Measurements from ENCODE around the gene POM121.
A peak's percentile ranks its signal among the peaks of the same experiment; 100 is the strongest.
"Not testable (repeated sequence)": the region's sequence is repeated elsewhere in the genome, so short reads cannot be mapped to it uniquely, and the experiment has no call there.

POM121 gene

DNA sequence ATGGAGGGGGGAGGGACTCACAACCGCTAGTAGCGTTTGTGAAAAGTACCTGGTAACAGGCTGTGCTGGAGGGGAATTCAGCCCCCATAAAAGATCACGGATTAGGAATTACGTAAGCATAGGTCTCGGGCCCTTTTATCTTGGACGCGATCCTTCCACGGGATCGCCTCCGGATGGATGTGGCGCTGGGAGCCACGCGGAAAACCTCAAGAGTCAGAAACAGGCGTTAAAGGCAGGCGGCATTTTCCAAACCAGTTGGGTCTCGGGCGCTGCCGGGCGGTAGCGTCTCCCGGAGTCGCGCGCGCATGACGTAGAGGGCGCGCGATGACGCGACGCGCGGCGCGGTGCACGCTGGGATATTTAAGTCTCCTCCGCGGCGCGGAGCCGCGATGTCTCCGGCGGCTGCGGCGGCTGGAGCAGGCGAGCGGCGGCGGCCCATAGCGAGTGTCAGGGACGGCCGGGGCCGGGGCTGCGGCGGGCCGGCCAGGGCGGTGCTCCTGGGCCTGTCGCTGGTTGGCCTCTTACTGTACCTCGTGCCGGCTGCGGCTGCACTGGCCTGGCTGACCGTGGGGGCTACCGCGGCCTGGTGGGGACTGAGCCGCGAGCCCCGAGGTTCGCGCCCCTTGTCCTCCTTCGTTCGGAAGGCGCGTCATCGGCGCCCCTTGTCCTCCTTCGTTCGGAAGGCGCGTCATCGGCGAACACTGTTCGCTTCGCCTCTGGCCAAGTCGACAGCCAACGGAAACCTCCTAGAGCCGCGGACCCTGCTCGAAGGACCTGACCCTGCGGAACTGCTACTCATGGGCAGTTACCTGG lies at the start of gene POM121:
POM121 (plus strand) TSS at position 363 of the 813 bp plus-strand sequence; CDS start at position 390, 27 bp downstream.
- DNase-seq: peak; percentile 75

DNA sequence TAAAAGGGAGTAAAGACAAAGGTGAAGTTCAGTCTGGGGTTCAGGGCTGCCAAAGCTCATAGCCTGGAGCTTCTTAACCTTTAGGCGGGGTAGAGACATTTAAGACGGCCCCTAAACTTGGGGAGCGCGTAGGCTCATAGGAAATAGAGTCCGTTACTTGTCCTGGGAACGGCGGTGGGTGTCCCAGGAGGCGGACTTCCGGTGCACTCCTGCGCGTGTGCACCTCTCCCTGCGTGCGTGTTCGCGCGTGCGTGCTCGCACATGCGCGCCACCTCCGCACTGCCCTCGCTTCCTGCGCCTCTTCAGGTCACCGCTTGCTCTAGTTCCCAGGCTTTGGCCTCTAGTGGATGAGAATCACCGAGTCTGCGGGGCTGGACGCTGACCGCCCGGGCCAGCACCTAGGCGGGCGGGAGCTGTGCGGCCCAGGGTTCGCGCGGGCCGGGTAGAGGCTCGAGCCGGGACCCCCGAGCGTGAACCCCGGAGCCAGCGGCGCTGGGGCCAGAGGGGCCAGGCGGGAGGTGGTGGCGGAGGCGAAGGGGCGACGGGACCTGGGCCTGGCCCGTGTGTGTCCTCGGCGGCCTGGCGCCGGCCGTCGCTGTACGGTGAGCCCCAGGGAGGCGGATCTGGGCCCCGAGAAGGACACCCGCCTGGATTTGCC lies 45.7 kb upstream of the POM121 start:
- DNase-seq: peak; percentile 55

DNA sequence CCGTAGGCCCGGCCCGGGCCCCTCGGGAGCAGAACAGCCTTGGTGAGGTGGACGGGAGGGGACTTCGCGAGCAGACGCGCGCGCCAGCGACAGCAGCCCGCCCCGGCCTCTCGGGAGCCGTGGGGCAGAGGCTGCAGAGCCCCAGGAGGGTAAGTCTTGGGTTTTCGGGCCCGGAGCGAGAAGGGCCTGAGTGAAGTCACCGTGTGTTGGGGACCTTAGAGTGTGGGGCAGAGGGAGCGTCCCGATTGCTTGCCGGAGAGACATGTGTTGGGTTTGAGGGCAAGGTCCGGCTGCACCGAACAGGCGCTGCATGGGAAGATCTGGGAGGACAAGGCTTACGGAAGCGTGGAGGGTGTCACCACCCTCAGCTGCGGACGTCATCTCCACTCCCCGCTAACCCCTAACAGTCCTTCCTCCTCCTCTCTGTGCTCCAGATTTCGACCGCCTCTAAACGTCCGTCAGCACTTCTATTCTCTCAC lies 45.1 kb upstream of the POM121 start:
- peak; percentile 3 for DNase-seq

DNA sequence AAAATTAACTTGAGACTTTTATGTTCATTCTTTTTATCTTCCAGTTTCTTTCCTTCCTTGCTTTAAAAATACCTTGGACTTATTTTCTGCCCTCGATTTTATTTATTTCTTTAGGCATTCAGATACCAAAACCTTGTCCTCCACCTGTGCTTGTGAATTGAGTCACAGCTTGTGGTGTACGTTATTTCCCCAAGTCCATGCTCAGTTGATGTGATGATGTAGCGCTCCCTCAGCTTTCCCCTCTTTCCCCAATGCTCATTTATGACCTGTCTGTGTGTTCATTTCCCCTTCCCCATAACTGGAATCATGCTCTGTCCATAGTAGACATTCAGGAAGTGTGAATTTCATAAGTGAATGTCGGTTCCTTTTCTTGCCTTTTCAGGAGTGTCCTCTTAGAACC lies 33.1 kb upstream of the POM121 start:
- not testable (repeated sequence) for DNase-seq

DNA sequence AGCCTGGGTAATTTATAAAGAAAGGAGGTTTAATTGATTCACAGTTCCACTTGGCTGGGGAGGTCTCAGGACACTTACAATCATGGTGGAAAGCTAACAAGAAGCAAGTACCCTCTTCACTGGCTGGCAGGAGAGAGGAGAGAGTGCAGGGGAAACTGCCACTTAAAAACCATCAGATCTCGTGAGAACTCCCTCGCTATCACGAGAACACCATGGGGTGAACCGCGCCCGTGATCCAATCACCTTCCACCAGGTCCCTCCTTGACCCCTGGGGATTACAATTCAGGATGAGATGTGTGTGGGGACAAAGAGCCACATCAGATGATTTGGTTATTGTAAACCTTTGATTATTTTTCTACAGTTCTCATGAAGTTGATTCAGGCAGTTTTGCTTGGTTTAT lies 20.2 kb upstream of the POM121 start:
- DNase-seq: not testable (repeated sequence)

DNA sequence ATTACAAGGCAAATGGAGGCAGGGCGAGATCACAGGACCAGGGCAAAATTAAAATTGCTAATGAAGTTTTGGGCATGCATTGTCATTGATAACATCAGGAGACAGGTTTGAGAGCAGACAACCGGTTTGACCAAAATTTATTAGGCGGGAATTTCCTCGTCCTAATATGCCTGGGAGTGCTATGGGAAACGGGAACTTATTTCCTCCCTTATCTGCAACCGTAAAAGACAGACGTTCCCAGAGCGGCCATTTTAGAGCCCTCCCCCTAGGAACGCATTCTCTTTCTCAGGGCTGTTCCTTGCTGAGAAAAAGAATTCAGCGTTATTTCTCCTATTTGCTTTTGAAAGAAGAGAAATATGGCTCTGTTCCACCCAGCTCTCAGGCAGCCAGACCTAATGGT lies 16.5 kb upstream of the POM121 start:
- not testable (repeated sequence) for DNase-seq

DNA sequence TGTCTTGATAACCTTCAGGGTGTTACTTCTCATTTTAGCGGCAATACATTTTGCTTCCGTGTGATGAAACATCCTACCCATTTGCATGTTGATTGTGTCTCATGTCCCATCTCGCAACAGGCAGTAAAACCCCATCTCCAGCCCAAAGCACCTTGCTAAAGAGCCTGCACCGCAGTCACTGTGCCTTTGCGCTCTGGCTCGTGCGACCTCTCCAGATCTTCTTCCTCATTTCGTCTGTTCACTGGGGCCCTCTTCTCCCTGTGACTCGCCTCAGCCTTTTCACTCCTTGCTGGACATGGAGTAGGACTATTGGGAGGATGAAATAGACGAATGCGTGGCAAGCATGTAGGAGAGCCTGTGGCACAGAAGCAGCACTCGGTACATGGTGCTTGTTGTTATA lies 13.5 kb upstream of the POM121 start:
- DNase-seq: not testable (repeated sequence)

DNA sequence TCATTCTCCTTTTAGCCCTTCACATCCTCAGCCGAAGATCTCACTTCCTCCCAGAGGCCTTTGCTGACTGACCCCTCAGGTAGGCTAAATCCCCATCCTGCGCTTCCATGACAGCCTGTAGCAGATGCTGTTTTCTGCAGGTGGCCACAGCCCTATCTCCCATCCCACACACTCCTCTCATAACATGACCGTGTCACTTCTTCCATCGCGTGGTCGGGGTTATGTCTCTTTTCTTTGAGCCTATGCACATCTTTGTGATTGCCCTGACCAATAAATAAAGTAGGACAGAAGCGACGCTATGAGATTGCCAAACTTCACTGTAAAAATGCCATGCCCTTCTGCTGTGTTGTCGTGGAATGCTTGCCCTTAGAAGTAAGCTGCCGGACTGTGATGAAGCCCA lies 11.1 kb upstream of the POM121 start:
- DNase-seq: not testable (repeated sequence)

DNA sequence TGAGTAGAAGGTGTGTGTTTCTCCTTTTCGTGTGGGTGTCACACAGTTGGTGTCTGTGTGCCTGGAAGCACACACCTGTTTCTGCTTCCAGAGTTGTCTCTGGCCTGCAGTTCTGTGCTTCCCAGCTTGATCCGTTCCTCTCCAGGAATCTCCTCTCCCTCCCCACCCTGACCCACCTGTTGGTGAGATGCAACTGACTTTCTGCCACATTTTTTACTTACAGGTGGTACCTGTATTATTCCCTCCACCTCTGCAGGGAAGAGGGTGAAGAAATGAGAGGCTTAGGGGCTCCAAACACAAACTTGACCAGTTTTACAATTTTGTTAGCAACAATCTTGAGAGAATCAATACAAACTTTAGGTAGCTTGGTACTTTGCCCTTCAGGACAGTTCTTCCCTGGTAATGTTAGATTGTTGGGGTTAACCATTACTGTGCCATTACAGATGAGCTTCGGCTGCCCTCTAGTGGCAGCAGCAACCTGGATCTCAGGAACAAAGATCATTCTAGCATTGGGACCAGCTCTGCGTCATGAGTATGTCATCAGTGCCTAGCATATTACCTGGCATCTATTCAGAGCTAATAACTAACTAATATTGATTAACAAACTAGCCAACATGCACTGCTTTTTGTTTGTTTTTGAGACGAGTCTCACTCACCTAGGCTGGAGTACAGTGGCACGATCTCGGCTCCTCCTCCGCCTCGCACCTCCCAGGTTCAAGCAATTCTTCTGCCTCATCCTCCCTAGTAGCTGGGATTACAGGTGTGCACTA lies 10.0 kb upstream of the POM121 start:
- peak; percentile 11 for DNase-seq

DNA sequence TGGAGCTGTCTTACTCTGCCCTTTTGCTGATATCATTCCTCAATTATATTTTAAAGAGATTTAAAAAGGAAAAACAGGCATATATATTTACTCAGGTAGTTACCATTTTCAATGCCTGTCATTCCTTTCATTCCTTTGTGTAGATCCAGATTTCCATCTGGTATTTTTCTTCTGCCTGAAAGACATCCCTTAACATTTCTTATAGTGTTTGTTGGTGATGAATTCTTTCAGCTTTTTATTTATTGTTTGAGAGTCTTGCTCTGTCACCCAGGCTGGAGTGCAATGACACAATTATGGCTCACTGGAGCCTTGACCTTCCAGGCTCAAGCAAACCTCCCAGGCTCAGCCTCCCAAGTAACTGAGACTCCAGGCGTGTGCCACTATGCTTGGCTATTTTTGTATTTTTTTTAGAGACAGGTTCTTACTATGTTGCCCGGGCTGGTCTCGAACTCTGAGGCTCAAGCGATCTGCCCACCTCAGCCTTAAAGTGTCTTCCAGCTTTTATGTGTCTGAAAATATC lies 5.6 kb upstream of the POM121 start:
- DNase-seq: no peak

DNA sequence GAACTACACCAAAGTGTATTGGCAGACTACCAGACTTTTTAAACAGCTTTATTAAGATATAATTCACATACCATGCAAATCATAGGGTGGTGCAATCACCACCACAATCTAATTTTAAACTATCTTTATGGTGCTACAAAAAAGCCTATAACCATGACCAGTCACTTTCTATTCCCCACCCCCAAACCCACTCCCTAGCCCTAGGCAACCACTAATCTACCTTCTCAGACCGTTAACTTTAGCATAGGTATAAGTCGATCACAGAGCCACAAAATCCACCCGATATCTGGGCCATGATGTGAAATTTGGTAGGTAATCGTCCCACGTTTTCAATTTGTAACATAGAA lies 536 bp upstream of the POM121 start:
- no peak for DNase-seq

DNA sequence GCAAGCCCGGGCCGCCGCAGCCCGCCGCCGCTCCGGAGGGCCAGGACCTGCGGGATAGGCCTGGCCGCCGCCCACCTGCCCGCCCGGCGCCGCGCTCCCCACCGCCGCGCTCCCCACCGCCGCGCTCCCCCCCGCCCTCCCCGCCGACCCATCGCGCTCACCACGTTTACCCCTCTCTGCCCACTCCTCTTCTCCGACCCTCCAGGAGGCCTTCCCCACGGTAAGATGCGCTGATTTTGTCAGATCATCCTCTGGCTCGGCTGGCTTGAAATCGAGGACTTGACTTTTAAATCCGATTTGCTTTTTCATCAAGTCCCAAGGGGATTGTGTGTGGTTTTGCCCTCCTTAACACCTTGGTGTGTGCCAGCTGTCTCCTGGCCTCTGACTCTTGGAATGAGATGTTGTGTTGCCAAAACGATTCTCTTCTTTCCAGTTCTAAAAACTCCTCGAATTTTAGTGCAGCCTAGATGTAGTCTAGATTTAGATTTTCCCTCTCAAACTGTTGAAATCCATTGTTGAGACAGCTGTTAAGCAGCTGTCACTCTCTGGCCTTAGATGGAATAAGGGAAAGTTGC lies 738 bp downstream of the POM121 start:
- no peak for DNase-seq

DNA sequence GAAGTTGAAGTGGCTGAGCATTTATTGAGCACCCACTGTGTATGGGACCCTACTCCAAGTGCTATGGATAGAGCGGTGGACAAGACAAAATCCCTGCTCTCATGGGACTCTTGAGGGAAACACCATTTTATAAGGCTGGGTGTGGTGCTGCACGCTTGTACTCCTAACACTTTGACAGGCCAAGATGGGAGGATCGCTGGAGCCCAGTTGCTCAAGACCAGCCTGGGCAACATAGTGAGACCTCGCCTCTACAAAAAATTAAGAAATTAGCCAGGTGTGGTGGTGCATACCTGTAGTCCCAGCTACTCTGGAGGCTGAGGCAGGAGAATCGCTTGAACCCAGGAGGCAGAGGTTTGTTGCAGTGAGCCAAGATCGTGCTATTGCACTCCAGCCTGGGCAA lies 2.9 kb downstream of the POM121 start:
- not testable (repeated sequence) for DNase-seq

DNA sequence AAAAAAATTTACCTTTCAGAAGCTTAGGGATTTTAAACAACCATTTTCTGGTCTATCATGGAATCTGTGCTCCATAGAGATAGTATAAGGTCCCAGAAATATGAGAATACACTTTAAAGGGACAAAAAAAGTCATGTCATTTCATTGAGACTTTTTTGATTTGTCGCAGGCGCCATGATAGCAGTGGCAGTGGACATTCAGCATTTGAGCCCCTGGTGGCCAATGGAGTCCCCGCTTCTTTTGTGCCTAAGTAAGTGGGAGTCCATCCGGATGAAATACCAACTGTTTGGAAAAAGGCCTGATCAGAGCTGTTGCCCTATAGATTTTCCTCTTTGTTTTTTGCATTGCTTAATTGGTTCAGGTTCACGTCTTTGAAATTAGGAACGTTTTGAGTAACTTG lies 3.3 kb downstream of the POM121 start:
- not testable (repeated sequence) for DNase-seq

DNA sequence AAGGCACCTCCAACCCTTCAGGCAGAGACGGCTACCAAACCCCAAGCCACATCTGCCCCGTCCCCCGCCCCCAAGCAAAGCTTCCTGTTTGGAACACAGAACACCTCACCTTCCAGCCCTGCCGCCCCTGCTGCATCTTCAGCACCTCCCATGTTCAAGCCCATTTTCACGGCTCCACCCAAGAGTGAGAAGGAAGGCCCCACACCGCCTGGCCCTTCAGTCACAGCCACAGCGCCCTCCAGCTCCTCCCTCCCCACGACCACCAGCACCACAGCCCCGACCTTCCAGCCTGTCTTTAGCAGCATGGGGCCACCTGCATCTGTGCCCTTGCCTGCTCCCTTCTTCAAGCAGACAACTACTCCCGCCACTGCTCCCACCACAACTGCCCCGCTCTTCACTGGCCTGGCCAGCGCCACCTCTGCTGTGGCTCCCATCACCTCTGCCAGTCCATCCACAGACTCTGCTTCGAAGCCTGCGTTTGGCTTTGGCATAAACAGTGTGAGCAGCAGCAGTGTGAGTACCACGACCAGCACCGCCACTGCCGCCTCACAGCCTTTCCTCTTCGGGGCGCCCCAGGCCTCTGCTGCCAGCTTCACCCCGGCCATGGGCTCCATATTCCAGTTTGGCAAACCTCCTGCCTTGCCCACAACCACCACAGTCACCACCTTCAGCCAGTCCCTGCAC lies 17.3 kb downstream of the POM121 start:
- DNase-seq: not testable (repeated sequence)

DNA sequence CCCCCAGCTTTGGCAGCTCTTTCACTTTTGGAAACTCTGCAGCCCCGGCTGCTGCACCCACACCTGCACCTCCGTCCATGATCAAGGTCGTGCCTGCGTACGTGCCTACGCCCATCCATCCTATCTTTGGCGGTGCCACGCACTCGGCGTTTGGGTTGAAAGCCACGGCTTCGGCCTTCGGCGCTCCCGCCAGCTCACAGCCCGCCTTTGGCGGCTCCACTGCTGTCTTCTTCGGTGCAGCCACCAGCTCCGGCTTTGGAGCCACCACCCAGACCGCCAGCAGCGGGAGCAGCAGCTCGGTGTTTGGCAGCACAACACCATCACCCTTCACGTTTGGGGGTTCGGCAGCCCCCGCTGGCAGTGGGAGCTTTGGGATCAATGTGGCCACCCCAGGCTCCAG lies 18.1 kb downstream of the POM121 start:
- not testable (repeated sequence) for DNase-seq

DNA sequence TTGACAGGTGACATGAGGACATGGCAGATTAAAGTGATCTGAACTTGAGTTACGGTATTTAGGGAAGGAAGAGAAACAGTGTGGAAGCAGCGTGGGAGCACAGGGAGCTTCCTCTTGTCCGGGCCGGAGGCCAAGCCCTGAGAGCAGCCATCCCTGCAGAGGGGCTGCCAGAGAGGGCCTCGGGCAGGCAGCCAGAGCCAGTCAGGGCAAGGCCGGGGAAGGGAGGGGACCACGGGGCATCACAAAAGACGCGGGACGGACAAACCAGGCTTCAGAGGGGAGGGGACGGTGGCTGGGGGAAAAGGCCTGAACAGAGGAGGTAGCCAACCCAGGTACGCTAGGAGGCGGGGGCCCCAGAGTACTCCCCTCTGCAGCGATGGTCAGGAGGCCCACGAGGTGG lies 20.0 kb downstream of the POM121 start:
- DNase-seq: not testable (repeated sequence)

DNA sequence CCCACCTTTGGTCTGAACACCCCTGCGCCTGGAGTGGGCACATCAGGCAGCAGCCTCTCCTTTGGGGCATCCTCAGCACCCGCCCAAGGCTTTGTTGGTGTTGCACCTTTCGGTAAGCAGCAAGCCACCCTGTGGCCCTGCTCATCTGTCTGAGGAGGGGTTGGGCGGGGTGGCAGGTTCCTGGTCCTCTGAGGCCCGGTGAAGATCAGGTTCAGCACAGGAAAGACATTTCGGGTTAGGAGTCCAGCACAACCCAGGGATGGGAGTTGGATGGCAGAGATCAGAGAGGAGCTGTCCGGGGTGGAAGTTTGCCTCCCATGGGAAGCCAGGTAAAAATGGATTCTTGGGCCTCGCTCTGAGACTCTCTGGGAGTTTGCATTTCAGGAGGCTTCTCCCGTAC lies 20.7 kb downstream of the POM121 start:
- not testable (repeated sequence) for DNase-seq

DNA sequence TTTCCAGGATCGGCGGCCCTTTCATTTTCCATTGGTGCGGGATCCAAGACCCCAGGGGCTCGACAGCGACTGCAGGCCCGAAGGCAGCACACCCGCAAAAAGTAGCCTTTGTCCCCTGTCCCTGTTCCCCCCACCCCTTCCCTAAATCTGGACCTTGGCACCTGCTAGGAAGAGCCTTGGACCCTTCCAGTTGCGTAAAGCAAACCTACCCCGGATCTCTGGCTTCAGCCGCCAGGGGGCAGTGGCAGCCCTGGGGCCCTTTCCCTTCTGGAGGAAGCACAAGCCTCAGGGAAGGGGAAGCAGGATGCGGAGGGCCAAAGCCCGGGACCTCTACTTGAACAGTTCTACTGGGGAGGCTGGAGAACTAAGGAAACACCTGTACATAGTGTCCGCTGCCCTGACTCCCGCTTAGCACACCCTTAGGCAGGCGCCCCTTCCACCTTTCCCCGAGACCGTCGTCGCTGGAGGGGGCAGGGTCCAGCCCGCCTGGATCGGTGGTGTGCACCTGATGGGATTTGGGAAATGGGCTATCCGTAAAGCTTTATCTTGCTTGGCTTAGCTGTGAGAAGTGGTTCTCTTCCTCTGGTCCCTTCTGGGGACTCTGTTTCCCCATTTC lies 21.3 kb downstream of the POM121 start:
- not testable (repeated sequence) for DNase-seq

DNA sequence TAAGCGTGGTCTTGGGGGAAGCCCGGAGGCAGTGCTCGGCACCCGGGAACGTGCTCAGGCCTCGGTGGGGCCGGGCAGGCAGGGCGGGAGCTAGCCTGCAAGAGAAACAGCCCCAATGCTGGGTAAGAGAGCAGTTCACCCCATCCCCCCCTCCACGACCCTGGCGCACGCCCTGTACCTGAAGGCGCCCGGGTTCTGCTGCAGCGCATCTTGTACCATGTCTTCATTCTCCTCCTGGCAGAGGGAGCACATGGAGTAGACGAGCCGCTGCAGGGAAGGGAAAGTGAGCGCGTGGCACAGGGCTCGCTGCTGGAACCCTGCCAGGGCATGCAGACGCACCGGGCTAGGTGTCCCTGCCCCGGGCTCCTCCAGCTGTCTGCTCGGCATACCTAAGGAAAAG lies 23.8 kb downstream of the POM121 start:
- DNase-seq: not testable (repeated sequence)

DNA sequence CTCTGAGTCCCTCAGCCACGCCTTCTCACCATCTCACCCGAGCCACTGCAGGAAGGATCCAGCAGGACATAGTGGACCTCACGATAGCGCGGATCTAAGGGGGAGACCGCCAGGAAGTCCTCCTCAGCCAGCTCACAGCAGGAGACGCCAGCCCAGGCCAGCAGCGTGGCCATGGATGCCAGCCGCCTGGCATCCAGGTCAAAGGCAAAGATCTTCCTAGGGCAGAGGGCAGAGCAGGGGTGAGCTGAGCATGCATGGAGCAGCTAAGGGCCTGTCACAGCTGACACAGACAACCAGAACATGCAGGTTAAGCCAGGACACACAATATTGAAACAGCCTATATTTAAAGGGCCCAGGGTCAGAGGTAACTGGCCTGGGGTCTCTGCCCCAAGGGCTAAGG lies 24.4 kb downstream of the POM121 start:
- not testable (repeated sequence) for DNase-seq

DNA sequence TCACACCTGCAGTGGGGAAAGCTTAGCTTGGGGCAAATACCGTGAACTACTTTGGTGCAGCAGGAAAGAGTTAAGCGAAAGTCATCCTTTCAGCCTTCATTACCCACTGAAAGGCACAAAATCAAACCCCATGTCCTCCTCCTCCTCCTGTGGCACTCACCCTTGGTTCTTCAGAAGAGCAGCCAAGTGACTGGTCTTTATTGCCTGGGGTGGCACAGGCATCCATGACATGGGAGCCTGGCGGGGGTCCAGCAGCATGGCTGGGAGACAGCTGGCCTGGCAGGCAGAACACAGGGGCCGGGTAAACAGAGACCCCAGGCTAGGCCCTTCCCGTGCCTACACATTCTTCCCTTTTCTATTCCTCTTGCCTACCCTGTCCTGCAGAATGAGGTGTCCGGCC lies 24.8 kb downstream of the POM121 start:
- DNase-seq: not testable (repeated sequence)

Data from NCI-H1436 (cell line).